GM19463 (cell line): ENCODE data around the gene PAGE1.
"Not testable (repeated sequence)": the region's sequence is repeated elsewhere in the genome, so short reads cannot be mapped to it uniquely, and the experiment has no call there.

Experiments used
- ATAC-seq: cut with Tn5 transposase; IDR thresholded peaks from one replicate; pipeline ENCODE4 v1.9.1; 2021; ENCODE audit warnings: mild to moderate bottlenecking, moderate library complexity; ENCODE audit not compliant: unreplicated experiment

PAGE1 gene

GRCh38 chrX:49695276-49696180 is at the start of gene PAGE1:
Gene PAGE1 (minus strand): TSS chrX:49695984. CDS start chrX:49694770, 1,214 bp downstream.
- no peak for ATAC-seq

GRCh38 chrX:49741501-49741900 is 45.7 kb upstream of the PAGE1 start:
- not testable (repeated sequence) for ATAC-seq

GRCh38 chrX:49727847-49728246 is 32.1 kb upstream of the PAGE1 start:
- no peak for ATAC-seq

- no peak for ATAC-seq
Measured at GRCh38 chrX:49726966-49727365, 31.2 kb upstream of the PAGE1 start.

- no peak for ATAC-seq
Measured at GRCh38 chrX:49725923-49726904, 30.4 kb upstream of the PAGE1 start.

- no peak for ATAC-seq
Measured at GRCh38 chrX:49725401-49725800, 29.6 kb upstream of the PAGE1 start.

- not testable (repeated sequence) for ATAC-seq
Measured at GRCh38 chrX:49720106-49720505, 24.3 kb upstream of the PAGE1 start.

GRCh38 chrX:49712577-49712976 is 16.8 kb upstream of the PAGE1 start:
- ATAC-seq = no peak

- ATAC-seq = no peak
Measured at GRCh38 chrX:49710744-49711319, 15.0 kb upstream of the PAGE1 start.

- no peak for ATAC-seq
Measured at GRCh38 chrX:49704691-49705404, 9.1 kb upstream of the PAGE1 start.

- no peak for ATAC-seq
Measured at GRCh38 chrX:49701933-49702332, 6.1 kb upstream of the PAGE1 start.

GRCh38 chrX:49701323-49701722 is 5.5 kb upstream of the PAGE1 start:
- no peak for ATAC-seq

- ATAC-seq = no peak
Measured at GRCh38 chrX:49675075-49675719, 20.6 kb downstream of the PAGE1 start.

GRCh38 chrX:49673394-49673793 is 22.4 kb downstream of the PAGE1 start:
- ATAC-seq = no peak

- no peak for ATAC-seq
Measured at GRCh38 chrX:49664824-49665223, 31.0 kb downstream of the PAGE1 start.

- no peak for ATAC-seq
Measured at GRCh38 chrX:49661881-49662280, 33.9 kb downstream of the PAGE1 start.

- no peak for ATAC-seq
Measured at GRCh38 chrX:49659771-49660170, 36.0 kb downstream of the PAGE1 start.

- ATAC-seq = peak; percentile 93
Measured at GRCh38 chrX:49656533-49656932, 39.3 kb downstream of the PAGE1 start.

- no peak for ATAC-seq
Measured at GRCh38 chrX:49644991-49645637, 50.7 kb downstream of the PAGE1 start.
